ENCODE measurements around the gene U2SURP. TPM values are rescaled to one million over a fixed set of nuclear protein-coding genes. Genes with fewer than 3 reads are reported as not detected.

The U2SURP gene
- total RNA-seq, 2 experiments from 2014 or later = 164 to 179 TPM

DNA sequence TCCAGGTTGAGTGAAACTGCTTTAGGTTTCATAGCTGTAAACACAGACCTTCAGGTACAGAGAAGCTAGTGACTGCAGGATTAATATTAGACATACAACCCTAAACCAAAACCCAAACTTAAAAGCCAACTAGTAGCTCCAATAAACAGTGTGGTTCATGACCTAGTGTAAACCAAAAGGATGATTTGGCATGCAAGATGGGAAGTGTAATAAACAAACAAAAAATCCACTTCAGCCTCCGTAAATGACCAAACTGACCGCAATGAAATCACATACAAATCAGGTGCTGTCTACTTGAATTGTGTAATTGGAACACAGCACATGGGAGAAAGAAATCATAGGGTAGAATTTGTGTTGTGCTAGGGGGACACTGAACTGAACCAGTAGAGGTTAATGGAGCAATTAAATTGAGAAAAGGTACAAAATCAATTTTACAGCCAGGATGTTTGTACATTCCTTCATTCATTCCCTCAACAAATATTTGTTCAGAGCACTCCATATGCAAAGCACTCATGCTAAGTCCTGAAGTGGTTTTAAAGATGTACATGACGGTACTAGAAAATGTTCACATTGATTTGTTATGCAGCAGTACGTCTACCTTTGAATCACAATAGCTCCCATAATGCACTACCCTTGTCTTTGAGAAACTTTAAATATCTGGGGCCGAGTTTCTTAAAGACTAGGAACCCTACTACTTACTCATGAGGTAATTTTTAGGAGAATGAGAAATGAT, 96.8 kb downstream of the U2SURP start:
- Histone ChIP-seq H3K27me3 (ENCODE audit: control insufficient read depth in 1 of 2, insufficient read depth in 2 of 2, low read length in 2 of 2) (no peaks in the 10 kb centered on the region), H3K27ac (ENCODE audit: low read depth in 1 of 2, low read length in 2 of 2) (no peak overlapping the region), H3K36me3 (ENCODE audit: insufficient read depth, low read length) (no peaks in the 10 kb centered on the region), H3K4me3 (ENCODE audit: low read length) (no peak overlapping the region), H3K4me1 (ENCODE audit: insufficient read depth, low read length) (no peaks in the 10 kb centered on the region), H3K9me3 (ENCODE audit: control insufficient read depth in 1 of 2, insufficient read depth in 1 of 2, low read length in 2 of 2) (peaks cover 0 to 13% of the 10 kb centered on the region in 2 experiments)
- H3K4me1 Mint-ChIP-seq (ENCODE audit: low read depth) = no peaks in the 10 kb centered on the region
- H3K27me3 Mint-ChIP-seq = peaks cover 4% of the 10 kb centered on the region
- TF ChIP-seq, protein P1, sequence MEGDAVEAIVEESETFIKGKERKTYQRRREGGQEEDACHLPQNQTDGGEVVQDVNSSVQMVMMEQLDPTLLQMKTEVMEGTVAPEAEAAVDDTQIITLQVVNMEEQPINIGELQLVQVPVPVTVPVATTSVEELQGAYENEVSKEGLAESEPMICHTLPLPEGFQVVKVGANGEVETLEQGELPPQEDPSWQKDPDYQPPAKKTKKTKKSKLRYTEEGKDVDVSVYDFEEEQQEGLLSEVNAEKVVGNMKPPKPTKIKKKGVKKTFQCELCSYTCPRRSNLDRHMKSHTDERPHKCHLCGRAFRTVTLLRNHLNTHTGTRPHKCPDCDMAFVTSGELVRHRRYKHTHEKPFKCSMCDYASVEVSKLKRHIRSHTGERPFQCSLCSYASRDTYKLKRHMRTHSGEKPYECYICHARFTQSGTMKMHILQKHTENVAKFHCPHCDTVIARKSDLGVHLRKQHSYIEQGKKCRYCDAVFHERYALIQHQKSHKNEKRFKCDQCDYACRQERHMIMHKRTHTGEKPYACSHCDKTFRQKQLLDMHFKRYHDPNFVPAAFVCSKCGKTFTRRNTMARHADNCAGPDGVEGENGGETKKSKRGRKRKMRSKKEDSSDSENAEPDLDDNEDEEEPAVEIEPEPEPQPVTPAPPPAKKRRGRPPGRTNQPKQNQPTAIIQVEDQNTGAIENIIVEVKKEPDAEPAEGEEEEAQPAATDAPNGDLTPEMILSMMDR (IDR thresholded peaks at IDR 0.05) = no peak
- intact Hi-C loops (cut with DNase I, micrococcal nuclease) = no loop called here
- H3K27ac Mint-ChIP-seq = no peak overlapping the region
- DNase-seq (no peak), ATAC-seq (ENCODE audit: poor library complexity) (no peak)
- ChIA-PET POLR2A (no interaction called here), CTCF (no interaction called here)
- no peaks in the 10 kb centered on the region for H3K36me3 Mint-ChIP-seq (ENCODE audit: low read depth)
- no peak overlapping the region for H3K4me3 Mint-ChIP-seq
- H3K9me3 Mint-ChIP-seq = no peaks in the 10 kb centered on the region

DNA sequence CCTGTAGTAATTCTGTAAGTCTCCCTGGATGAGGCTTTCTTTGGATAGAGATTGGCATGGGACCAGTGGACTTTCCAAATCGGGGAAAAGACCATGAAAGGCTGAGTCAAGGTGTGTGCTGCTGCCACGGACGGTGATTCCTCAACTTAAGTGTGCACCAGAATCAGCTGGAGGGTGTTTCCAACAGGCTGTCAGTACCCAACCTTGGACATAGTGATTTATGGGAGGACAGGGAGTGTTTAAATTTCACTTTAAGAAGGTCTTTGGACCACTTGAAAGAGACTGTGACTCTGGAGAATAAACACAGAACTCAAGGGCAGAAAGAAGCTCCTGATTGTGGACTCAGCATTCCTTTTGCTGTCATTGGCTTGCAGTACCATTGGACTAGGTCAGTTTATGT, 97.8 kb downstream of the U2SURP start:
- CTCF ChIA-PET = no interaction called here
- Histone ChIP-seq H3K9me3 (ENCODE audit: control insufficient read depth in 1 of 2, insufficient read depth in 1 of 2, low read length in 2 of 2) (peaks cover 0 to 17% of the 10 kb centered on the region in 2 experiments), H3K4me3 (ENCODE audit: low read length) (no peak overlapping the region), H3K27ac (ENCODE audit: low read depth in 1 of 2, low read length in 2 of 2) (no peak overlapping the region), H3K27me3 (ENCODE audit: control insufficient read depth in 1 of 2, insufficient read depth in 2 of 2, low read length in 2 of 2) (peaks cover 0 to 3% of the 10 kb centered on the region in 2 experiments), H3K4me1 (ENCODE audit: insufficient read depth, low read length) (no peaks in the 10 kb centered on the region), H3K36me3 (ENCODE audit: insufficient read depth, low read length) (no peaks in the 10 kb centered on the region)
- ATAC-seq (ENCODE audit: poor library complexity) (no peak), DNase-seq (no peak)
- no peak overlapping the region for H3K27ac Mint-ChIP-seq
- no peaks in the 10 kb centered on the region for H3K36me3 Mint-ChIP-seq (ENCODE audit: low read depth)
- no peaks in the 10 kb centered on the region for H3K4me1 Mint-ChIP-seq (ENCODE audit: low read depth)
- H3K9me3 Mint-ChIP-seq = no peaks in the 10 kb centered on the region
- TF ChIP-seq, protein P1 (IDR thresholded peaks at IDR 0.05) = no peak
- POLR2A ChIA-PET = no interaction called here
- peaks cover 4% of the 10 kb centered on the region for H3K27me3 Mint-ChIP-seq
- intact Hi-C loops (cut with DNase I, micrococcal nuclease) = no loop called here
- H3K4me3 Mint-ChIP-seq = no peak overlapping the region

DNA sequence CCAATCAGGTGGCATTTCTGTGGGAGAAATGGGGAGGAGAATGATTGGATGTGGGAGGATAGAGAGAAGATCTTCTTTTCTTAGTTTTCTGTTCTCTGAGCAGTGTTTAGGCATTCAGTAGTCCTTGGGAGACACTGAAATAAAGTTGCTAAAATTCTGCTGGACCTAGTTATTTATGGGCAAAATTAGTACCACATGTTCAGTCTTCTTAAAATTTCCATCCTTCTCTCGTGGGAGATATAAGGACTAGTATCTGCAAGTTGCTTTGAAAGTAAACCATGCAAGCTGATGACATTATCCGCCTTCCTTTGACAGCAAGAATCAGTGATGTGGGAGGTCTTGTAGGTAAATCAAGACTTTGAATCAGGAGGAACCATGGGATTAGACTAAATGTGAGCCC, 98.3 kb downstream of the U2SURP start:
- Mint-ChIP-seq H3K36me3 (ENCODE audit: low read depth) (no peaks in the 10 kb centered on the region), H3K4me1 (ENCODE audit: low read depth) (no peaks in the 10 kb centered on the region), H3K4me3 (no peak overlapping the region), H3K9me3 (peaks cover 3% of the 10 kb centered on the region), H3K27me3 (peaks cover 4% of the 10 kb centered on the region), H3K27ac (no peak overlapping the region)
- H3K4me1 ChIP-seq (ENCODE audit: insufficient read depth, low read length) = no peaks in the 10 kb centered on the region
- peaks cover 4 to 22% of the 10 kb centered on the region in 2 experiments for H3K9me3 ChIP-seq (ENCODE audit: control insufficient read depth in 1 of 2, insufficient read depth in 1 of 2, low read length in 2 of 2)
- TF ChIP-seq, protein P1 (IDR thresholded peaks at IDR 0.05) = no peak
- H3K4me3 ChIP-seq (ENCODE audit: low read length) = no peak overlapping the region
- H3K27me3 ChIP-seq (ENCODE audit: control insufficient read depth in 1 of 2, insufficient read depth in 2 of 2, low read length in 2 of 2) = peaks cover 0 to 3% of the 10 kb centered on the region in 2 experiments
- ChIA-PET CTCF (no interaction called here), POLR2A (no interaction called here)
- DNase-seq (no peak), ATAC-seq (ENCODE audit: poor library complexity) (no peak)
- H3K36me3 ChIP-seq (ENCODE audit: insufficient read depth, low read length) = no peaks in the 10 kb centered on the region
- intact Hi-C loops (cut with DNase I, micrococcal nuclease) = no loop called here
- H3K27ac ChIP-seq (ENCODE audit: low read depth in 1 of 2, low read length in 2 of 2) = no peak overlapping the region
